Stomach smooth muscle (tissue), 2 donors: ENCODE measurements around the gene CEP70.
"Not testable (repeated sequence)": the region's sequence is repeated elsewhere in the genome, so short reads cannot be mapped to it uniquely, and the experiment has no call there.

Source experiments
- H3K27ac ChIP-seq: one replicate; pipeline ENCODE4 v1.7.0; 2013; ENCODE audit warnings: mild to moderate bottlenecking, low read length, inconsistent platforms
- H3K27me3 ChIP-seq, 2 donors: one replicate each; pipeline ENCODE4 v1.7.0; 2013; ENCODE audit warnings: low read length in 2 of 2; ENCODE audit not compliant: insufficient read depth in 2 of 2, control insufficient read depth in 1 of 2
- H3K36me3 ChIP-seq, 2 donors: one replicate each; pipeline ENCODE4 v1.7.0; 2013; ENCODE audit warnings: low read length in 2 of 2; ENCODE audit not compliant: control insufficient read depth in 2 of 2, insufficient read depth in 2 of 2
- H3K4me1 ChIP-seq: one replicate; pipeline ENCODE4 v1.7.0; 2013; ENCODE audit warnings: low read length; ENCODE audit not compliant: control insufficient read depth, insufficient read depth
- H3K4me3 ChIP-seq, 2 donors: one replicate each; pipeline ENCODE4 v1.7.0; 2013; ENCODE audit warnings: low read length in 2 of 2
- H3K9ac ChIP-seq, 2 donors: one replicate each; pipeline ENCODE4 v1.7.0; 2013; ENCODE audit warnings: low read length in 2 of 2, mild to moderate bottlenecking in 1 of 2
- H3K9me3 ChIP-seq, 2 donors: one replicate each; pipeline ENCODE4 v1.7.0; 2013; ENCODE audit warnings: low read length in 2 of 2; ENCODE audit not compliant: control insufficient read depth in 2 of 2
- donor health status: healthy.
- donor health status: Pancreatic carcinoma.

The CEP70 gene

DNA sequence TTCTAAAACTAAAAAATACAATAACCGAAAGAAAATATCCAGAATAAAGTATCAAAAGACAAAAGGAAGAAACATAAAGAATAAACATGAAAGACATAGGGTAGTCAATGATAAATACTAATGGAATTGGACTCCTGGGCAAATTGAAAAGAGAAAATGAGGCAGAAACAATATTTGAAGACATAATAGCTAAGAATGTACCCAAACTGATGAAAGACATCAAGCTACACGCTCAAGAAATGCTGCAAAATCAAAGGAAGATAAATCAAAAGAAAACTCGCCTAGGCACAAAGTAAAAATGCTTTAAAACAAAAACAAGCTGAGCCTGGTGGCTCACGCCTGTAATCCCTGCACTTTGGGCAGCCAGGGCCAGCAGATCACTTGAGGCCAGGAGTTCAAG, 34.9 kb downstream of the CEP70 start:
- no peak overlapping the region for H3K4me3 ChIP-seq
- no peaks in the 10 kb centered on the region for H3K27me3 ChIP-seq
- peaks cover 0 to 5% of the 10 kb centered on the region in 2 donors for H3K9me3 ChIP-seq
- no peak overlapping the region for H3K27ac ChIP-seq
- H3K4me1 ChIP-seq: no peaks in the 10 kb centered on the region
- peaks cover 3 to 6% of the 10 kb centered on the region in 2 donors for H3K36me3 ChIP-seq
- H3K9ac ChIP-seq: no peak overlapping the region

DNA sequence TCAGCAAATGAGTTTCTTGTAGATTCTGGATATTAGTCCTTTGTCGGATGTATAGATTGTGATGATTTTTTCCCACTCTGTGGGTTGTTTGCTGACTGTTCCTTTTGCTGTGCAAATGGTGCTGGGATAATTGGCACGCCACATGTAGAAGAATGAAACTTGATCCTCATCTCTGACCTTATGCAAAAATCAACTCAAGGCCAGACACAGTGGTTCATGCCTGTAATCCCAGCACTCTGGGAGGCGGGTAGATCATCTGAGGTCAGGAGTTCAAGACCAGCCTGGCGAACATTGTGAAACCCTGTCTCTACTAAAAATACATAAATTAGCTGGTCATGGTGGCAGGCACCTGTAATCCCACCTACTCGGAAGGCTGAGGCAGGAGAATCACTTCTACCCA, 39.3 kb downstream of the CEP70 start:
- H3K4me3 ChIP-seq, H3K9ac ChIP-seq, H3K9me3 ChIP-seq, H3K4me1 ChIP-seq, H3K27ac ChIP-seq, H3K27me3 ChIP-seq, H3K36me3 ChIP-seq: not testable (repeated sequence)

DNA sequence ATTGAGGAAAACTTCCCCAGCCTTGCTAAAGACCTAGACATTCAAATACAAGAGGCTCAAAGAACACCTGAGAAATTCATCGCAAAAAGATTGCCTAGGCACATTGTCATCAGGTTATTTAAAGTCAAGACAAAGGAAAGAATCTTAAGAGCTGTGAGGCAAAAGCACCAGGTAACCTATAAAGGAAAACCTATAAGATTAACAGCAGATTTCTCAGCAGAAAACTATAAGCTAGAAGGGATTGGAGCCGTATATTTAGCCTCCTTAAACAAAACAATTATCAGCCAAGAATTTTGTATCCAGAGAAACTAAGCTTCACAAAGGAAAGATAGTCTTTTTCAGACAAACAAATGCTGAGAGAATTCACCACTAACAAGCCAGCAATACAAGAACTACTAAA, 43.1 kb downstream of the CEP70 start:
- H3K9ac ChIP-seq, H3K4me3 ChIP-seq, H3K4me1 ChIP-seq, H3K27ac ChIP-seq, H3K27me3 ChIP-seq, H3K9me3 ChIP-seq: not testable (repeated sequence)
- peaks cover 13 to 16% of the 10 kb centered on the region in 2 donors for H3K36me3 ChIP-seq

DNA sequence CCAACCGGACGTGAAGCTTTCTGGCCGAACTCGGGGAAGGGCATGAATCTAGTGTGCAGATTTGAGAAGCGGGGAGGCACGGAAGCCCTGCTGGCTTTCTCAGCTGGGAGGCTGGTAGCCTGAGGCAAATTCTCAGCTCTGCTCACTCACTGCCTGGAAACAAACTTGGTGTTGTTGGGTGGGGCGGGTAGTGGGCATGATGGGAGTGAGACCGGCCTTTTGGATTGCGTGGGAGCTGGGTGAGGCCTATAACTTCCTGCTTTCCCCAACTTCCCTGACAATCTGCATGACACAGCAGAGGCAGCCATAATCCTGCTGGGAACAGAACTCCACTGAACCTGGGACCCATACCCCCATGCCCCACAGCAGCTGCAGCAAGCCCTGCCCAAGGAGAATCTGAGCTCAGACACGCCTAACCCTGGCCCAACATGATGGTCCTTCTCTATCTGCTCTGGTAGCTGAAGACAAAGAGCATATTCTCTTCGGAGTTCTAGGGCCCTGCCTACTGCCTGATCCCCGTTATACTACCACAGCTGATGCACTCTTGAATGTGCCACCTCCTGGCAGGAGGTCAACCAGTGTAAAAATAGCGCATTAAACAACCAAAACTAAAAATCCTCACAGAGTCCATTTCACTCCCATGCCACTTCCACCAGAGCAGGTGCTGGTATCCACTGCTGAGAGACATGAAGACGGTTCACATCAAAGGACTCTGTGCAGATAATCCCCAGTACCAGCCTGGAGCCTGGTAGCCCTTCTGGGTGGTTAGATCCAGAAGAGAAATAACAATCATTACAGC, 44.7 kb downstream of the CEP70 start:
- H3K9ac ChIP-seq: no peak overlapping the region
- H3K27ac ChIP-seq: no peak overlapping the region
- H3K36me3 ChIP-seq: peaks cover 13 to 16% of the 10 kb centered on the region in 2 donors
- no peak overlapping the region for H3K4me3 ChIP-seq
- no peaks in the 10 kb centered on the region for H3K4me1 ChIP-seq
- H3K9me3 ChIP-seq: peaks cover 5 to 6% of the 10 kb centered on the region in 2 donors
- H3K27me3 ChIP-seq: no peaks in the 10 kb centered on the region

DNA sequence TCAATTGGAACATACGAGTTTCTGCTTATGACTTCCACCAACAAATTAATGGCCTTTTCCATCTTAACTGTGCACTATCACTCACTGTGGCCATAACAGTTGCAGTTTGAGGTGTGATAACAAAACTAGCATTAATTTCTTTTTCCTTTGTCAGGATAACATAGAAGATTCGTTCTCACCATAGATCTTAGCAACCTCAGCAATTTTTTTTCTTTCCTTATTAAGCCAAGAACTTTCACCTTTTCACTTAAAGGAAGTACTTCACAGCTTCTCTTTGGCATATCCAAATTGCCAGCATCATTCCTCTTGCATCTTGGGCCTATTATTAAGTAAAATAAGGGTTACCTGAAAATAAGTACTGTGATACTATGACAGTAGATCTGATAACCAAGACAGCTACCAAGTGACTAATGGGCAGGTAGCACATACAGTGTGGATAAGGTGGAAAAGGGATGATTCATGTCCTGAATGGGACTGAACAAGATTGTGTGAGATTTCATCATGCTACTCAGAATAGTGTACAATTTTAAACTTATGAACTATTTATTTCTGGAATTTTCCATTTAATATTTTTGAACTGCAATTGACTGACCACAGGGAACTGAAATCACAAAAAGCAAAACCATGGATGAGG, 46.6 kb downstream of the CEP70 start:
- Histone ChIP-seq H3K36me3 (peaks cover 18 to 19% of the 10 kb centered on the region in 2 donors), H3K9ac (no peak overlapping the region), H3K27ac (no peak overlapping the region), H3K4me1 (no peaks in the 10 kb centered on the region), H3K27me3 (no peaks in the 10 kb centered on the region), H3K4me3 (no peak overlapping the region), H3K9me3 (peaks cover 5 to 6% of the 10 kb centered on the region in 2 donors)

DNA sequence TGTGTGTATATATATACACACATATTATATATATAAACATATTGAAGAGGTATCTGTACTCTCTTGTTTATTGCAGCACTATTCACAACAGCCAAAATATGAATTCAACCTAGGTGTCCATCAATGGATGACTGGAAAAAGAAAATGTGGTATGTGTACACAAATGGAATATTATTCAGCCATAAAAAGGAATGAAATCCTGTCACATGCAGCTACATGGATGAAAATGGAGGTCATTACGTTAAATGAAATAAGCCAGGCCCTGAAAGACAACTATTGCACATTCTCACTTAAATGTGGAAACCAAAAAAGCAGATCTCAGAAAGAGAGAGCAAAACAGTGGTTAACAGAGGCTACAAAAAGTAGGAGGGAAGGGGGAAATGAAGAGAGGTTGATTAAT, 49.5 kb downstream of the CEP70 start:
- Histone ChIP-seq H3K4me3 (no peak overlapping the region), H3K9me3 (peaks cover 10 to 15% of the 10 kb centered on the region in 2 donors), H3K36me3 (peaks cover 28 to 31% of the 10 kb centered on the region in 2 donors), H3K9ac (no peak overlapping the region), H3K27me3 (no peaks in the 10 kb centered on the region), H3K4me1 (no peaks in the 10 kb centered on the region), H3K27ac (no peak overlapping the region)

DNA sequence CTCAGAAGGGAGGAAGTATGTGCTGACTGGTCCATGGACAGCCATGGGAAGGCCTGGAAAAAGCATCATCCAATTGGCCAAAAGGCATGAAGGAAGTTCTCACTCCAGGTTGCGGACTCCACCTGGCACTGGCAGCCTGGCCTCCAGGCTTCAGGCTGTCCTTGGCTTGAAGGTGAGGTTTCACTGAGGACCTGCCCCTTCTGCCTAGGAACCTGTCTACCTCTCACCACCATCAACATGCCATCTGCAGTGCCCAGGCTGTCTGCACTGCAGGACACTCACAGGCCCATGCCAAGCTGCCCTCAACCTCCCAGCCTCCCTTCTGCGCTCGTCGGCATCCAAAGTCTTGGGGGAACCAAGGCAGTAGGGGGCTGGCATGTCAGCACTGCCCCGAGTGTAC, 51.1 kb downstream of the CEP70 start:
- Histone ChIP-seq H3K9me3 (peaks cover 10 to 15% of the 10 kb centered on the region in 2 donors), H3K4me3 (no peak overlapping the region), H3K9ac (no peak overlapping the region)

DNA sequence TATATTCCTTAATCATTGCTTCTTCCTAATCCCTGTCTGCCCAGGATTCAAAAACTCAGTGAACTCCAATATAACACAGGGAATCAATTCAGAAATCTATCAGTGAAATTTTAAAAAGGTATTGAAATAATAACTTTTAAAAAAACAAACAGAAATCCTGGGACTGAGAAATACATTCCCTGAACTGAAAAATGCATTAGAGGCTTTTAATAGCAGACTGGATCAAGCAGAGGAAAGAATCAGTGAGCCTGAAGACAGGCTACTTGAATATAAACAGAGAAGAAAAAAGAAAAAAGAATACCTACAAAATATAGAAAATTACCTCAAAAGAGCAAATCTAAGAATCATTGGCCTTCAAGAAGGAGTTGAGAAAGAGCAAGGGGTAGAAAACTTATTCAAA, 54.7 kb downstream of the CEP70 start:
- no peaks in the 10 kb centered on the region for H3K27me3 ChIP-seq
- H3K9me3 ChIP-seq: peaks cover 4 to 10% of the 10 kb centered on the region in 2 donors
- peaks cover 16 to 19% of the 10 kb centered on the region in 2 donors for H3K36me3 ChIP-seq
- no peak overlapping the region for H3K27ac ChIP-seq
- no peaks in the 10 kb centered on the region for H3K4me1 ChIP-seq
- H3K9ac ChIP-seq: no peak overlapping the region
- H3K4me3 ChIP-seq: no peak overlapping the region

More for the DNA sequence above, 51.1 kb downstream of the CEP70 start:
- peaks cover 21 to 23% of the 10 kb centered on the region in 2 donors for H3K36me3 ChIP-seq
- H3K27ac ChIP-seq: no peak overlapping the region
- H3K27me3 ChIP-seq: no peaks in the 10 kb centered on the region
- no peaks in the 10 kb centered on the region for H3K4me1 ChIP-seq

DNA sequence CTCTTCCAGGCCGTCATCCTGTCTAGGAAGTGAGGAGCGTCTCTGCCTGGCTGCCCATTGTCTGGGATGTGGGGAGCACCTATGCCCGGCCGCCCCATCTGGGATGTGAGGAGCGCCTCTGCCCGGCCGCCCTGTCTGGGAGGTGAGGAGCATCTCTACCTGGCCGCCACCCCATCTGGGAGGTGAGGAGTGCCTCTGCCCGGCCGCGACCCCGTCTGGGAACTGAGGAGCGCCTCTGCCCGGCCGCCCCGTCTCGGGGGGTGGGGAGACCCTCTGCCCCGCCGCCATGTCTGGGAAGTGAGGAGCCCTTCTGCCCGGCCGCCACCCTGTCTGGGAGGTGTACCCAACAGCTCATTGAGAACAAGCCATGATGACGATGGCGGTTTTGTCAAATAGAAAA, 72.6 kb downstream of the CEP70 start:
- H3K9me3 ChIP-seq, H3K4me1 ChIP-seq, H3K27me3 ChIP-seq, H3K36me3 ChIP-seq, H3K4me3 ChIP-seq, H3K9ac ChIP-seq, H3K27ac ChIP-seq: not testable (repeated sequence)

DNA sequence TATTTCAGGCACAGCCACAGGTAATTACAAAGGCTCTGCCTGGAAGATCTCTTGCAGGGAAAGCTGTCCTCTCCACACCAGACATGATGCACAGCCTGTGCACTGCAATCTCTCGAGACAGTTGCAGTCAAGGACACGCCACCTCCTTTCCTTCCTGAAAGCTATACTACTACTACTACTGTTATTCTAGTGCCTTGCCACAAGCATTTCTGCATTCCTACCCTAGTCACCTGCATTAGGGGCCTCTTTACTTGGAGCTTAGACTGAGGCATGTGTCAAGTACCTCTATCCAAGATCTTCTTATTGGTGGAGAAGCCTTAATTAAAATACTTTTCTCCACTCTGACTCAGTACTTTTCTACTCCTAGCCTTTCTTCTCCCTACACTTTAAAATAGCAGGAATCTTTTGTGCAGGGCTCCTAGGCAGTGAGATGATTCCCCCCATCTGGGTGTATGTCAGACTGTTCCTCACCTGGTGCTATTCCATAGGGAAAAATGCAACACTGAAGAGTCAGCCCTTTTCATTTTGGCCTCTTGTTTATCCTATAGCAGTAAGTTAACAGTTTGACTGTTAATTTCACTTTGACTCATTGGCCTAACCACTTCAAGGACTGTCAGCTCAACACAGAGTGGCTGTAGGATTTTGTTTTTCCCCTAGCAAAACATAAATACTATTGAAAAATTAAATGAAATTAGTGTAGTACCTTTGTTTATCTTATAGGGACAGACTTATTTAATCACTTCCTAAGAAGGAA, 80.8 kb downstream of the CEP70 start:
- Histone ChIP-seq H3K27ac (no peak overlapping the region), H3K4me3 (no peak overlapping the region), H3K9ac (no peak overlapping the region), H3K4me1 (no peaks in the 10 kb centered on the region), H3K9me3 (peaks cover 0 to 7% of the 10 kb centered on the region in 2 donors), H3K36me3 (peaks cover 4% of the 10 kb centered on the region in 2 donors), H3K27me3 (no peaks in the 10 kb centered on the region)
